Measurements from ENCODE around the gene TMEM167B. TPM values are rescaled to one million over a fixed set of nuclear protein-coding genes. Genes with fewer than 3 reads are reported as not detected.

The TMEM167B gene
- total and polyA plus RNA-seq, 2 donors from 2014 or later: 24.7 to 39.4 TPM

- intact Hi-C loops (cut with DNase I): no loop called here
- no peak overlapping the region for H3K27ac ChIP-seq (ENCODE audit: low read depth in 2 of 2, low read length in 2 of 2)
- no peaks in the 10 kb centered on the region for H3K9me3 ChIP-seq (ENCODE audit: control insufficient read depth in 2 of 3, insufficient read depth in 1 of 3, low read length in 3 of 3)
- DNase-seq (no peak), FAIRE-seq (no peak)
- no peak overlapping the region for H3K4me3 ChIP-seq (ENCODE audit: low read length in 3 of 3)
- no peak overlapping the region for H3K9ac ChIP-seq (ENCODE audit: low read length in 3 of 3)
- no peak for TF ChIP-seq CTCF (IDR thresholded peaks at IDR 0.05; ENCODE audit: borderline replicate concordance, extremely low read depth, insufficient read depth)
- H3K36me3 ChIP-seq (ENCODE audit: control insufficient read depth in 2 of 3, insufficient read depth in 3 of 3, low read length in 3 of 3): no peaks in the 10 kb centered on the region
- H3K27me3 ChIP-seq (ENCODE audit: control insufficient read depth, insufficient read depth, low read length): no peaks in the 10 kb centered on the region
- H3K4me1 ChIP-seq (ENCODE audit: control insufficient read depth in 2 of 3, insufficient read depth in 2 of 3, low read depth in 1 of 3, low read length in 3 of 3): peaks cover 0 to 2% (median 0%) of the 10 kb centered on the region in 3 donors
These were observed 15.3 kb downstream of the TMEM167B start for GRCh38 chr1:109105881-109106280.

- DNase-seq (no peak), FAIRE-seq (no peak)
- H3K9ac ChIP-seq (ENCODE audit: low read length in 3 of 3): no peak overlapping the region
- intact Hi-C loops (cut with DNase I): no loop called here
- TF ChIP-seq CTCF (IDR thresholded peaks at IDR 0.05; ENCODE audit: borderline replicate concordance, extremely low read depth, insufficient read depth): no peak
- H3K4me3 ChIP-seq (ENCODE audit: low read length in 3 of 3): no peak overlapping the region
- H3K36me3 ChIP-seq (ENCODE audit: control insufficient read depth in 2 of 3, insufficient read depth in 3 of 3, low read length in 3 of 3): no peaks in the 10 kb centered on the region
- H3K4me1 ChIP-seq (ENCODE audit: control insufficient read depth in 2 of 3, insufficient read depth in 2 of 3, low read depth in 1 of 3, low read length in 3 of 3): peaks cover 0 to 6% (median 6%) of the 10 kb centered on the region in 3 donors
- H3K27ac ChIP-seq (ENCODE audit: low read depth in 2 of 2, low read length in 2 of 2): no peak overlapping the region
- H3K9me3 ChIP-seq (ENCODE audit: control insufficient read depth in 2 of 3, insufficient read depth in 1 of 3, low read length in 3 of 3): no peaks in the 10 kb centered on the region
- H3K27me3 ChIP-seq (ENCODE audit: control insufficient read depth, insufficient read depth, low read length): no peaks in the 10 kb centered on the region
These were observed 17.2 kb downstream of the TMEM167B start for GRCh38 chr1:109107785-109108184.

- DNase-seq: no peak
- Histone ChIP-seq H3K4me1 (ENCODE audit: control insufficient read depth in 2 of 3, insufficient read depth in 2 of 3, low read depth in 1 of 3, low read length in 3 of 3) (peaks cover 0 to 13% (median 6%) of the 10 kb centered on the region in 3 donors), H3K27me3 (ENCODE audit: control insufficient read depth, insufficient read depth, low read length) (peaks cover 14% of the 10 kb centered on the region), H3K9me3 (ENCODE audit: control insufficient read depth in 2 of 3, insufficient read depth in 1 of 3, low read length in 3 of 3) (no peaks in the 10 kb centered on the region), H3K9ac (ENCODE audit: low read length in 3 of 3) (no peak overlapping the region), H3K27ac (ENCODE audit: low read depth in 2 of 2, low read length in 2 of 2) (no peak overlapping the region), H3K36me3 (ENCODE audit: control insufficient read depth in 2 of 3, insufficient read depth in 3 of 3, low read length in 3 of 3) (no peaks in the 10 kb centered on the region), H3K4me3 (ENCODE audit: low read length in 3 of 3) (no peak overlapping the region)
- TF ChIP-seq CTCF (IDR thresholded peaks at IDR 0.05; ENCODE audit: borderline replicate concordance, extremely low read depth, insufficient read depth): no peak
- intact Hi-C loops (cut with DNase I): no loop called here
- no peak for FAIRE-seq
These were observed 19.3 kb downstream of the TMEM167B start for GRCh38 chr1:109109906-109110305.

Data from kidney (tissue), 14 donors.